Measurements from ENCODE around the gene CCT2.

CCT2 gene

DNA sequence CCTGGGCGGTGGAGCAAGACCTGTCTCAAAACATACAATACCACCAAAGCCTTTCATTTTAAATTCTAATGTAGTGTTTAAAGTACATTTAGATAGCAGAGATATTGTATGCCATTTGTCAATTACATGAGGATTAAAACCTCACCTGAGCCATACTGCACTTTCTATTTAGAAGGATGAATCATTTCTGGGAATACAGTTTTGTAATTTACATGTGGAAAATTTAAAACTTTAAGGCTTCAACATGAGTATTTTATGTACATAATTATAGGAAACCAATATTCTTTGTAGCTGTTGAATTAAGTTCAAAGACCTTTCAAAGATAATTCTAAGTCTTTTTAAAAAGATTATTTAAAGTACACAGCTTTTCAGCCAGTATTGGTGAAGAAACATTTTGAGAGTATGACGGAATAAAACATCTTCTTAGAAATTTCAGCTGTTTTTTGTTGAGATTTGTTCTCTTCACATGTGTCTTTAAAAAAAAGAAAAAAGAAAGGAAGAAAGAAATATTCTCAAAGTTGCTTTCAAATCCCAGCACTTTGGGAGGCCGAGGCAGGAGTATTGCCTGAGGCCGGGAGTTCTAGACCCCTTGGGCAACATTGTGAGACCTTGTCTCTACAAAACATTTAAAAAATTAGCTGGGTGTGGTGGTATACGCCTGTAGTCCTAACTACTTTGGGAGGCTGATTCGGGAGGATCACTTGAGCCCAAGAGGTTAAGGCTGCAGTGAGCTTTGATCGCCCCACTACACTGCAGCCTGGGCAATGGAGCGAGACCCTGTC is 34.5 kb upstream of the CCT2 start:
- no peak overlapping the region for H3K27ac ChIP-seq
- TF ChIP-seq, protein P1, sequence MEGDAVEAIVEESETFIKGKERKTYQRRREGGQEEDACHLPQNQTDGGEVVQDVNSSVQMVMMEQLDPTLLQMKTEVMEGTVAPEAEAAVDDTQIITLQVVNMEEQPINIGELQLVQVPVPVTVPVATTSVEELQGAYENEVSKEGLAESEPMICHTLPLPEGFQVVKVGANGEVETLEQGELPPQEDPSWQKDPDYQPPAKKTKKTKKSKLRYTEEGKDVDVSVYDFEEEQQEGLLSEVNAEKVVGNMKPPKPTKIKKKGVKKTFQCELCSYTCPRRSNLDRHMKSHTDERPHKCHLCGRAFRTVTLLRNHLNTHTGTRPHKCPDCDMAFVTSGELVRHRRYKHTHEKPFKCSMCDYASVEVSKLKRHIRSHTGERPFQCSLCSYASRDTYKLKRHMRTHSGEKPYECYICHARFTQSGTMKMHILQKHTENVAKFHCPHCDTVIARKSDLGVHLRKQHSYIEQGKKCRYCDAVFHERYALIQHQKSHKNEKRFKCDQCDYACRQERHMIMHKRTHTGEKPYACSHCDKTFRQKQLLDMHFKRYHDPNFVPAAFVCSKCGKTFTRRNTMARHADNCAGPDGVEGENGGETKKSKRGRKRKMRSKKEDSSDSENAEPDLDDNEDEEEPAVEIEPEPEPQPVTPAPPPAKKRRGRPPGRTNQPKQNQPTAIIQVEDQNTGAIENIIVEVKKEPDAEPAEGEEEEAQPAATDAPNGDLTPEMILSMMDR (conservative IDR thresholded peaks at IDR 0.05): no peak

- H3K27ac ChIP-seq: peak overlapping the region; percentile 52
- TF ChIP-seq, protein P1 (conservative IDR thresholded peaks at IDR 0.05): no peak
Observed at GRCh38 chr12:69553628-69554248, 31.5 kb upstream of the CCT2 start.

DNA sequence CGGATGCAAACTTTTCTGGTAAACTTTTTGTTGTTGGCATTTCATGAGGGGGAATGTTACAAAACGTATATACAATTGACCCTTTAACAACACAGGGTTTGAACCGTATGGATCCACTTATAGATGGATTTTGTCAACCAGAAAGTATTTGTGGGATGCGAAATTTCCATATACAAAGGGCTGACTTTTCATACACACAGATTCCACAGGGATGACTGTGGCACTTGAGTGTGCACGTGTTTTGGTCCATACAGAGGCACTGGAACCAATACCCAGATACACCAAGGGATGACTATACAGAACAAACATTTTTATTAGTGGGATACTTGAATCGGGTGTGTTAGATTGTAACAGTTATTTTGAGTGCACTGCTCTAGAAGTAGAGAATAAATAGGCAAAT is 29.8 kb upstream of the CCT2 start:
- H3K27ac ChIP-seq: no peak overlapping the region
- TF ChIP-seq, protein P1 (conservative IDR thresholded peaks at IDR 0.05): no peak

DNA sequence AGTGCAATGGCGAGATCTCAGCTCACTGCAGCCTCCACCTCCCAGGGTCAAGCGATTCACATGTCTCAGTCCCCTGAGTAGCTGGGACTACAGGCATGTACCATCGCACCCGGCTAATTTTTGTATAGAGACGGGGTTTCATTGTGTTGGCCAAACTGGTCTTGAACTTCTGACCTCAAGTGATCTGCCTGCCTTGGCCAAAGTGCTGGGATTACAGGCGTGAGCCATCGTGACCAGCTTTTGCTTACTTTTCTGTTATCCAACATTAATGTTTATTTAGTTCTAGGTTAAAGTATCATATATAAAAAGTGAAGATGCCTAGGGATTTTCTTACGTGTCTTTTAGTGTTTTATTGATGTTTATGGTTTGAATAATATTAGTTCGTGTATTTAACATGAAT is 28.9 kb upstream of the CCT2 start:
- TF ChIP-seq, protein P1 (conservative IDR thresholded peaks at IDR 0.05): no peak
- no peak overlapping the region for H3K27ac ChIP-seq

- no peak overlapping the region for H3K27ac ChIP-seq
- TF ChIP-seq, protein P1 (conservative IDR thresholded peaks at IDR 0.05): no peak
Observed at GRCh38 chr12:69563166-69563762, 22.0 kb upstream of the CCT2 start.

DNA sequence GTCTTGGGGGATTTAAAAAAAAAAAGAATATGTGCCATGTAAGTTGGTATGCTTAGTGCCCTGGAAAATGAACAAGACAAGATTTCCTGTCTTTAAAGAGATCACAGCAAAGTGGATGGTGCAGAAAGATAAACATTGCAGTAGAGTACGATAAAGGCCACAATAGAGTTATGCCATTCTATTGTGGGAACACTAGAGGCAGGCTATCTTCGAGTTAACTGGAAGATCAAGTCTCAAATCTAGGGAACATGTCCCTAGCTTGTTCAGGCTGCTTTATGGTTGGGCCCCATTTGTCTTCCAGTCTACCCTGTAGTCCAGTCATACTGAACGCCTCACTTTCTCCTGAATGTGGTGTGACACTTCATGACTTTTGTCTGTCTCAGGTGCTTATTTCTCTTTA is 18.7 kb upstream of the CCT2 start:
- no peak overlapping the region for H3K27ac ChIP-seq
- TF ChIP-seq, protein P1 (conservative IDR thresholded peaks at IDR 0.05): peak; percentile 32

GRCh38 chr12:69569236-69569635 is 16.0 kb upstream of the CCT2 start:
- peak overlapping the region; percentile 23 for H3K27ac ChIP-seq
- TF ChIP-seq, protein P1 (conservative IDR thresholded peaks at IDR 0.05): no peak
